ENCODE measurements around the gene PA2G4.

- no peak for TF ChIP-seq CTCF (IDR thresholded peaks at IDR 0.05)
- no peak for TF ChIP-seq ZFX (IDR thresholded peaks at IDR 0.05; ENCODE audit: borderline replicate concordance)
Measured at GRCh38 chr12:56062996-56063395, 41.4 kb upstream of the PA2G4 start.
